SU-DHL-6 (cell line): Measurements from ENCODE around the gene FLT1.

Experiments
- H2AFZ ChIP-seq: fragments of 200-600 bp; sonication (generic); 2 replicates; pipeline ENCODE4 v1.6.1; 2014; ENCODE audit warnings: low read depth, mild to moderate bottlenecking, moderate library complexity, mixed read lengths, antibody characterized with exemption, low read length; ENCODE audit not compliant: severe bottlenecking
- H3F3A ChIP-seq: fragments of 200-600 bp; shearing (Covaris generic); 2 replicates; pipeline ENCODE4 v1.6.0; 2016; ENCODE audit warnings: antibody characterized with exemption, mild to moderate bottlenecking; ENCODE audit not compliant: insufficient read depth
- H3K27ac ChIP-seq: fragments of 200-600 bp; sonication (generic); 2 replicates; pipeline ENCODE4 v1.5.1; 2016; ENCODE audit warnings: low read depth, mild to moderate bottlenecking, low read length, moderate library complexity, mixed read lengths
- H3K27me3 ChIP-seq: fragments of 200-600 bp; sonication (generic), shearing (Covaris generic); 2 replicates; pipeline ENCODE4 v1.6.0; 2014; ENCODE audit warnings: mild to moderate bottlenecking, low read length
- H3K36me3 ChIP-seq: fragments of 200-600 bp; sonication (generic); 2 replicates; pipeline ENCODE4 v1.6.1; 2014; ENCODE audit warnings: mild to moderate bottlenecking, low read length, mixed read lengths
- H3K4me2 ChIP-seq: fragments of 300-600, 200-600 bp; shearing (Covaris generic), sonication (generic); 2 replicates; pipeline ENCODE4 v1.6.0; 2014; ENCODE audit warnings: low read length, low read depth, mild to moderate bottlenecking; ENCODE audit not compliant: poor library complexity, severe bottlenecking
- H3K4me3 ChIP-seq: fragments of 200-600 bp; sonication (generic); 2 replicates; pipeline ENCODE4 v1.5.1; 2014; ENCODE audit warnings: antibody characterized with exemption, low read length, mild to moderate bottlenecking, mixed read lengths; ENCODE audit not compliant: insufficient read depth, poor library complexity, severe bottlenecking
- H3K79me2 ChIP-seq: fragments of 200-600 bp; sonication (generic); 2 replicates; pipeline ENCODE4 v1.6.1; 2014; ENCODE audit warnings: mild to moderate bottlenecking, low read length, moderate library complexity; ENCODE audit not compliant: insufficient read depth
- H3K9ac ChIP-seq: fragments of 200-600 bp; sonication (generic); 2 replicates; pipeline ENCODE4 v1.7.0; 2014; ENCODE audit warnings: mild to moderate bottlenecking, low read length
- H3K9me2 ChIP-seq: fragments of 200-600 bp; sonication (generic); replicated peaks from 2 replicates; pipeline ENCODE4 v1.6.1; 2014; ENCODE audit warnings: low read length; ENCODE audit not compliant: insufficient read depth
- H3K9me3 ChIP-seq: fragments of 200-600 bp; sonication (generic); 2 replicates; pipeline ENCODE4 v1.6.1; 2014; ENCODE audit warnings: low read length, mixed read lengths; ENCODE audit not compliant: insufficient read depth
- H4K20me1 ChIP-seq: fragments of 200-600 bp; sonication (generic); 2 replicates; pipeline ENCODE4 v1.6.1; 2014; ENCODE audit warnings: low read depth, mild to moderate bottlenecking, antibody characterized with exemption, low read length, moderate library complexity, mixed read lengths
- EZH2phosphoT487 ChIP-seq: fragments of 200-600 bp; sonication (generic), shearing (Covaris generic); conservative IDR thresholded peaks from 2 replicates; pipeline ENCODE4 v1.6.1; 2018; ENCODE audit warnings: mild to moderate bottlenecking, antibody characterized with exemption, low read length, moderate library complexity, mixed read lengths
- TF ChIP-seq, protein P1 (sequence below): fragments of 200-600 bp; sonication (generic); IDR thresholded peaks from one replicate; pipeline ENCODE4 v1.5.1; 2017; ENCODE audit warnings: antibody characterized with exemption, mild to moderate bottlenecking, low read length, moderate library complexity; ENCODE audit not compliant: insufficient read depth, poor library complexity, severe bottlenecking

Gene FLT1

DNA sequence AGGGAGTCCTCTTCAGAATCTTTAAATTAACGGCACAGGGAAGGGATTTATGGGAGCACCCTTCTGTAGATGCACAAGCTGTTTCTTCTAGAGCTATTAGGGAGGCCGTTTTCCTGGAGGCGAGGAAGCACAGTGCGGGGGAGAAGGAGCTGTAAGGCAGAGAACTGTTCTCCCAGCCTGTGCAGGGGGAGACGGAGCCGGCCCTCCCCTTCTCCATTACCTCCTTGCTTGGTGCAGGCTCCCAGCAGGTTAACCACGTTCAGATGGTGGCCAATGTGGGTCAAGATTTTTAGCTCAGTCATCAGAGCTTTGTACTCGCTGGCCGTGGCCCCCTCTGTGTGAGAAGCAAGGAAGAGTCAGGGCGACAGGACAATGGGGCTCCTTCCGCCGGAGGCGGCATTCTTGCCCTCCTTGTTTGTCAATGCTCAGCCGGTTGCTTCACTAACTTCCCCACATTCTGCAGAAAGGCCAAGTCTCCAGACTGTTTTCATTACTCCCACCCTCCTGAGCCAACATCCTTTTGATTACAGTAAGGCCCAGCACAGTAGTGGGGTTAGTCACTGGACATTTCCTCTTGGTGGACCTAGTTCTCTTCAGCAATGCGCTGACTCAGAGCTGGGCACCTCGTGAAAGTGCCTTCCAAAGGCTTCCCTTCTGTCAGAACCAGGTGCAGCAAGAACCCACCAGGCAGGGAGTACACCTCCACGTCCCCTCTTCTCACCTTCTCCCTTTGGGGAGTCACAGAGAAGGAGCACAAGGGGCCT is 165.4 kb downstream of the FLT1 start:
- TF ChIP-seq EZH2phosphoT487, result no peak
- TF ChIP-seq, protein P1, sequence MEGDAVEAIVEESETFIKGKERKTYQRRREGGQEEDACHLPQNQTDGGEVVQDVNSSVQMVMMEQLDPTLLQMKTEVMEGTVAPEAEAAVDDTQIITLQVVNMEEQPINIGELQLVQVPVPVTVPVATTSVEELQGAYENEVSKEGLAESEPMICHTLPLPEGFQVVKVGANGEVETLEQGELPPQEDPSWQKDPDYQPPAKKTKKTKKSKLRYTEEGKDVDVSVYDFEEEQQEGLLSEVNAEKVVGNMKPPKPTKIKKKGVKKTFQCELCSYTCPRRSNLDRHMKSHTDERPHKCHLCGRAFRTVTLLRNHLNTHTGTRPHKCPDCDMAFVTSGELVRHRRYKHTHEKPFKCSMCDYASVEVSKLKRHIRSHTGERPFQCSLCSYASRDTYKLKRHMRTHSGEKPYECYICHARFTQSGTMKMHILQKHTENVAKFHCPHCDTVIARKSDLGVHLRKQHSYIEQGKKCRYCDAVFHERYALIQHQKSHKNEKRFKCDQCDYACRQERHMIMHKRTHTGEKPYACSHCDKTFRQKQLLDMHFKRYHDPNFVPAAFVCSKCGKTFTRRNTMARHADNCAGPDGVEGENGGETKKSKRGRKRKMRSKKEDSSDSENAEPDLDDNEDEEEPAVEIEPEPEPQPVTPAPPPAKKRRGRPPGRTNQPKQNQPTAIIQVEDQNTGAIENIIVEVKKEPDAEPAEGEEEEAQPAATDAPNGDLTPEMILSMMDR, result no peak
- Histone ChIP-seq H4K20me1 (no peaks in the 10 kb centered on the region), H3F3A (no peaks in the 10 kb centered on the region), H3K79me2 (no peaks in the 10 kb centered on the region), H3K36me3 (no peaks in the 10 kb centered on the region), H3K27me3 (no peaks in the 10 kb centered on the region), H3K4me2 (no peak overlapping the region), H3K9me3 (no peaks in the 10 kb centered on the region), H2AFZ (no peak overlapping the region), H3K9ac (no peak overlapping the region), H3K4me3 (no peak overlapping the region), H3K27ac (no peak overlapping the region), H3K9me2 (no peaks in the 10 kb centered on the region)

DNA sequence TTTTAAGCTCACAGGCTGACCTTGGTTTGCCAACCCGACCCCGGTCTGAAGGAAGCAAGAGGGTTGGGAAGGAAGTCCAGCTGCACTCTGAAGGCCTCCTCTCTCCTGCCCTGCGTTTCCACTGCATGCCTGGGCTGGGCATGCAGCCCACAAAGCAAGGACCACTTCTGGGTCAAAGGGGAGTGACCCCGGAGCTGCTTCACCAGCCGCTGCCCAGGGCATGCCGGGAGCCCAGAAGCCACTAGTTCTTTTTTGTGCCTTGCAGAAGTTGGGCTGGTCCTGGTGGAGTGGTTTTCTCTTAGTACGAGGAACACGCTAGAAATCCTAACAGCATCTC is 166.7 kb downstream of the FLT1 start:
- H3F3A ChIP-seq, result no peaks in the 10 kb centered on the region
- no peak overlapping the region for H3K27ac ChIP-seq
- no peaks in the 10 kb centered on the region for H3K79me2 ChIP-seq
- no peaks in the 10 kb centered on the region for H3K27me3 ChIP-seq
- no peak overlapping the region for H3K9ac ChIP-seq
- H3K9me2 ChIP-seq, result no peaks in the 10 kb centered on the region
- no peak for TF ChIP-seq EZH2phosphoT487
- TF ChIP-seq, protein P1, result no peak
- no peaks in the 10 kb centered on the region for H3K9me3 ChIP-seq
- no peak overlapping the region for H2AFZ ChIP-seq
- no peak overlapping the region for H3K4me2 ChIP-seq
- H3K36me3 ChIP-seq, result no peaks in the 10 kb centered on the region
- no peaks in the 10 kb centered on the region for H4K20me1 ChIP-seq
- H3K4me3 ChIP-seq, result no peak overlapping the region

DNA sequence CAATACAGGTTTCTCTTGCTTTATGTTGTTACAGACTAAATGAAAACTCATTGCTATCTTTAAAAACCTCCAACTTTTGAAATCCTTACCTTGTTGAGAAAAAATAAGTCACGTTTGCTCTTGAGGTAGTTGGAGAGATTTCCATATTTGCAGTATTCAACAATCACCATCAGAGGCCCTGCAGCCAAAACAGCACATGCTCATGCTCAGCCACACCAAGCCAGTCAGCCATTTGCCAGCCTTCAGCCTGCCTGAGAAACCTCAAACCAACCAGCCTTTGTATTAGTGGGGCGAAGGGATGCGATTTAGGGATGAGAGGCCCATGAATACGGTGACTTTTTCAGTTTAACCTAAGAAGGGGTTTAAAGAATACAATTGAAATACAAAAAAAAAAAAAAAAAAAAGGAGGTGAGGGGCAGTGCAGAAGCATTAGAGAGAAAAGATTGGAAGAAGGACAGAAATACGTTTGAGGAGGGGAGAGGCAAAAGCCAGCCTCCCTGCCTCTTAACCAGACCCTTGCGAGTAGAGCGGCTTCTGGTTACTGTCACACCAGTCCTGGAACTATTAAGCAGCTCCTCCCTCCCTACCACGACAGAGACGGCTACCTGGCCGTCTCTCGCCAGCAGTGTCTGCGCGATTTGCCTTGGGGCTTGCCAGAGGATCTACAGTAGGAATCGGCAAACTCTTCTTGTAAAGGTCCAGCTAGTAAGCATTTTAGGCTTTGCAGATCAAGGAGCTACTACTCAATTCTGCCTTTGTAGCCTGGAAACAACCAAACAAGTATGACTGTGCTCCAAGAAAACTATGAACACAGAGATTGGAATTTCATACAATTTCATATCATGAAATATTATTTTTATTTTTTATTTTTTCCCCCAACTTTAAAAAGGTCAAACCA is 167.3 kb downstream of the FLT1 start:
- Histone ChIP-seq H3K36me3 (no peaks in the 10 kb centered on the region), H3K9me3 (no peaks in the 10 kb centered on the region), H3K4me2 (no peak overlapping the region)

More for the DNA sequence above, 167.3 kb downstream of the FLT1 start:
- Histone ChIP-seq H3F3A (no peaks in the 10 kb centered on the region), H3K79me2 (no peaks in the 10 kb centered on the region), H3K27me3 (no peaks in the 10 kb centered on the region), H3K9ac (no peak overlapping the region), H3K9me2 (no peaks in the 10 kb centered on the region), H3K4me3 (no peak overlapping the region), H4K20me1 (no peaks in the 10 kb centered on the region), H2AFZ (no peak overlapping the region), H3K27ac (no peak overlapping the region)
- TF ChIP-seq, protein P1, result no peak
- TF ChIP-seq EZH2phosphoT487, result no peak
